Ascending aorta (tissue), 2 donors: ENCODE results near the gene LYPD3. TPM values are rescaled to one million over a fixed set of nuclear protein-coding genes. Genes with fewer than 3 reads are reported as not detected.

Experiments used
- DNase-seq, 2 donors: peaks; one replicate each; pipeline ENCODE4 v3.0.0-alpha.2; 2019; ENCODE audit warnings: low spot score in 2 of 2
- H3K27ac ChIP-seq, 2 donors: fragments of 200-600 bp; sonication (generic); one replicate each; pipeline ENCODE4 v1.5.1; 2016 to 2017; ENCODE audit warnings: mild to moderate bottlenecking in 1 of 2
- H3K27me3 ChIP-seq: fragments of 200-600 bp; sonication (generic); one replicate; pipeline ENCODE4 v1.5.1; 2017
- H3K36me3 ChIP-seq, 2 donors: fragments of 200-600 bp; sonication (generic); one replicate each; pipeline ENCODE4 v1.5.1; 2016
- H3K4me1 ChIP-seq, 2 donors: fragments of 200-600 bp; sonication (generic); one replicate each; pipeline ENCODE4 v1.5.1; 2016 to 2017; ENCODE audit warnings: mild to moderate bottlenecking in 1 of 2
- H3K4me3 ChIP-seq, 2 donors: fragments of 200-600 bp; sonication (generic); one replicate each; pipeline ENCODE4 v1.5.1; 2016 to 2017; ENCODE audit warnings: mild to moderate bottlenecking in 1 of 2
- H3K9me3 ChIP-seq, 2 donors: fragments of 200-600 bp; sonication (generic); one replicate each; pipeline ENCODE4 v1.5.1; 2016
- intact Hi-C: fragments of 100-400 bp; cut with DNase I; formaldehyde crosslinking; loops from one replicate; pipeline ENCODE4 v1.15.1; 2023
- total RNA-seq: library from RNA; depleted of rRNA; stranded (reverse); fragments of >200 nt; gene quantifications from one replicate; pipeline ENCODE4 v1.1.0, GENCODE V29; 2016
- TF ChIP-seq, protein P1 (sequence below), 3 experiments: fragments of 200-600 bp in 2 of 3; fragments of 450-650 bp in 1 of 3; sonication (generic) in 2 of 3; IDR thresholded peaks; one replicate each; pipeline ENCODE4 v1.5.1; 2016 to 2019; ENCODE audit warnings: antibody characterized with exemption in 3 of 3, mild to moderate bottlenecking in 1 of 3, moderate library complexity in 1 of 3

Gene LYPD3
- total RNA-seq, 1 donor from 2014 or later, result not detected

DNA sequence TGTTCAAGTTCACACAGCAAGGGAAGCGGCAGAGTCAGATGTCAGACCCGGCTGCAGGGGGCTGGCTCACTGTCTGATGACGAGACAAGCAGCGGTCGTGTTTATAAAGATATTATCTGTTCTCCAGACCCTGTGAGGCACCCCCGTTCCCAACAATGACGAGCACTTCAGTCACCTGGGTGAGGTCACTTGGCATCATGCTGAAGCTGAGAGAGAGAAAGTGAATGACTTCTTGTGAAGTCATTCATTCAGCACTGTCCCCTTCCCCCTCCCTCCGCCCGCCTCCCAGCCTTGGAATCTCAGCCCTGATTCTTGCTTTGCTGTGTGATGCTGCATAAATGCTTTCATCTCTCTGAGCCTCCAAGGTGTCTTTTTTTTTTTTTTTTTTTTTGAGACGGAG, 4.9 kb upstream of the LYPD3 start:
- no peak for DNase-seq
- no peak overlapping the region for H3K4me3 ChIP-seq
- H3K36me3 ChIP-seq, result no peaks in the 10 kb centered on the region
- H3K27me3 ChIP-seq, result no peaks in the 10 kb centered on the region
- H3K27ac ChIP-seq, result no peak overlapping the region
- H3K9me3 ChIP-seq, result no peaks in the 10 kb centered on the region
- H3K4me1 ChIP-seq, result peaks cover 0 to 4% of the 10 kb centered on the region in 2 donors
- intact Hi-C loops, result no loop called here
- TF ChIP-seq, protein P1, sequence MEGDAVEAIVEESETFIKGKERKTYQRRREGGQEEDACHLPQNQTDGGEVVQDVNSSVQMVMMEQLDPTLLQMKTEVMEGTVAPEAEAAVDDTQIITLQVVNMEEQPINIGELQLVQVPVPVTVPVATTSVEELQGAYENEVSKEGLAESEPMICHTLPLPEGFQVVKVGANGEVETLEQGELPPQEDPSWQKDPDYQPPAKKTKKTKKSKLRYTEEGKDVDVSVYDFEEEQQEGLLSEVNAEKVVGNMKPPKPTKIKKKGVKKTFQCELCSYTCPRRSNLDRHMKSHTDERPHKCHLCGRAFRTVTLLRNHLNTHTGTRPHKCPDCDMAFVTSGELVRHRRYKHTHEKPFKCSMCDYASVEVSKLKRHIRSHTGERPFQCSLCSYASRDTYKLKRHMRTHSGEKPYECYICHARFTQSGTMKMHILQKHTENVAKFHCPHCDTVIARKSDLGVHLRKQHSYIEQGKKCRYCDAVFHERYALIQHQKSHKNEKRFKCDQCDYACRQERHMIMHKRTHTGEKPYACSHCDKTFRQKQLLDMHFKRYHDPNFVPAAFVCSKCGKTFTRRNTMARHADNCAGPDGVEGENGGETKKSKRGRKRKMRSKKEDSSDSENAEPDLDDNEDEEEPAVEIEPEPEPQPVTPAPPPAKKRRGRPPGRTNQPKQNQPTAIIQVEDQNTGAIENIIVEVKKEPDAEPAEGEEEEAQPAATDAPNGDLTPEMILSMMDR (IDR thresholded peaks at IDR 0.05), result no peak

DNA sequence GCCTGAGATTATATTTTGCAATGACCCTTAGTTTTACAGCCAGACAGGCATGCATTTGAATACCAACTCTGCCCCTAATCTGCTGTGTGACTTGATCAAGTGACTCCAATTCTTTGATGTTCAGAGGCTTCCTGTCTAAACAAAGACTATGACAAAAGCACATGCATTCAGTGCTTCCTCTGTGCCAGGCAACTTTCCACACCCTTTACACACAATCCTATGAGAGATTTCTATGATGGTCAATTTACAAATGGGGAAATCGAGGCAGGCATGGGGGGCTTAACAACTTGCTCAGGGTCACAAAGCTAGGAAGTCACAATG, 3.7 kb upstream of the LYPD3 start:
- Histone ChIP-seq H3K27me3 (no peaks in the 10 kb centered on the region), H3K4me3 (no peak overlapping the region), H3K27ac (no peak overlapping the region), H3K9me3 (no peaks in the 10 kb centered on the region), H3K36me3 (no peaks in the 10 kb centered on the region), H3K4me1 (peaks cover 0 to 4% of the 10 kb centered on the region in 2 donors)
- intact Hi-C loops, result no loop called here
- DNase-seq, result no peak
- TF ChIP-seq, protein P1 (IDR thresholded peaks at IDR 0.05), result no peak

DNA sequence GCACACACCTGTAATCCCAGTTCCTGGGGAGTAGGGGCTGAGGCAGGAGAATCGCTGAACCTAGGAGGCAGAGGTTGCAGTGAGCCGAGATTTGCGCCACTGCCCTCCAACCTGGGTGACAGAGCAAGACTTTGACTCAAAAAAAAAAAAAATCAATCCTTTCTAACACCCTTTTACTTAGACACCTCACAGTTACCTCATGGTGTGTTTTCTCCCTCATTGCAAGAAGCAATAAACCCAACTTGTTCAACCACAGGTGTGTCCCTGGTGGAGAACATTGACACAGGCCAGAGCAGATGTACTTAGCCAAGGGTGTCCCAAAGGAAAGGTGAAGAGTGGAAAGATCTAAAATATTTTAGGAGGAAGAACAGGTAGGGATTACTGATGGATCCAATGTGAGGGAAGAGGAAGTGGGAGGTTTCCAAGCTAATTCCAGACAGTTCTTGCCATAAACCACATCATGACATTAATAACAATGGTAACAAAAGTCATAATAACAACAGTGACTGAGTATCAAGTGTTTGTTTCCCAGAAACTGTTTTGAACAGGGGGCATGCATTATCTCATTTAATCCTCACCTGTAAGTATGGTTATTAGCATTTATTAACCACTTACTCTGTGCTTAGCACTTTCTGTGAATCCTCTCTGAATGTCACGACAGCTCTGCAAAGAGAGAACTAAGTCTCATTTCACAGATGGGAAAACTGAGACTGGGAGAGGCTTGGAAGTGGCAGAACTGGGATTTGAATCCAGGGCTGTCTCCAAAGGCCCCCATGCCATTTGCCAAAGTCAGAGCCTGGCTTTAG, 3.1 kb upstream of the LYPD3 start:
- intact Hi-C loops, result no loop called here
- H3K9me3 ChIP-seq, result no peaks in the 10 kb centered on the region
- no peaks in the 10 kb centered on the region for H3K27me3 ChIP-seq
- no peak overlapping the region for H3K27ac ChIP-seq
- no peaks in the 10 kb centered on the region for H3K36me3 ChIP-seq
- DNase-seq, result no peak
- peaks cover 0 to 4% of the 10 kb centered on the region in 2 donors for H3K4me1 ChIP-seq
- TF ChIP-seq, protein P1 (IDR thresholded peaks at IDR 0.05), result no peak
- no peak overlapping the region for H3K4me3 ChIP-seq

DNA sequence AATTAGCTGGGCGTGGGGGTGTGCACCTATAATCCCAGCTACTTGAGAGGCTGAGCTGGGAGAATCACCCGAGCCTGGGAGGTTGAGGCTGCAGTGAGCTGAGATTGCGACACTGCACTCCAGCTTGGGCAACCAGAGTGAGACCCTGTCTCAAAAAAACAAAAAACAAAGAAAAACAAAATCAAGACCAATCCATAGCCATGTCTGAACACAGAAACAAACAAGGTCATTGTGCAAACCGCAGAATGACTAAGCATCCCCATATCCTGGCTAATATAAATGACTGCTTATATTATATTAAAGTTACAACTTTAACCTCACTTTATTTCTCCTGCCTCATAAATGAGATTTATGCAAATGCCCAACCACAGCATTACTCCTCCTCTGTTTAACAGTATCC, 2.3 kb upstream of the LYPD3 start:
- intact Hi-C loops, result no loop called here

DNA sequence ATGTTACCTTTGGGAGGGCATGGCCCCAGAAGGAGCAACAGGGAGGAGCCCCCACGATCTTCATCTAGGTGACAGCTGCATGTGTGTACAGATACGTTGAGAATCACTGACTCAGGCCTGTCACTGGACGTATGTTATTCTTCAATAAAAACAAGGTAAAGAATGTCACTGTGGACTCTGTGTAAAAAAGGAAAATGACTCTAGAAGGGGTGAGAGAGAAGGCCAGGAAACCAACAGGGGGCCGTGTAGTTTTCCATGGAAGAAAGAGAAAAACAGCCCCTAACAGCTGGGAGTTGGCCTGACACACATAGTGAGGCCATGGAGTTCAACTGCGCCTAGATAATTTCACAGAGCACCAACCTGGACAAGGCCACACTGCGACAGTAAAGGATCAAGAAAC, 1.9 kb upstream of the LYPD3 start:
- Histone ChIP-seq H3K9me3 (no peaks in the 10 kb centered on the region), H3K27me3 (no peaks in the 10 kb centered on the region), H3K36me3 (no peaks in the 10 kb centered on the region), H3K4me1 (peaks cover 0 to 8% of the 10 kb centered on the region in 2 donors), H3K27ac (no peak overlapping the region), H3K4me3 (no peak overlapping the region)
- TF ChIP-seq, protein P1 (IDR thresholded peaks at IDR 0.05), result no peak
- no peak for DNase-seq
- intact Hi-C loops, result no loop called here

More for the DNA sequence above, 2.3 kb upstream of the LYPD3 start:
- DNase-seq, result no peak
- H3K4me1 ChIP-seq, result peaks cover 0 to 8% of the 10 kb centered on the region in 2 donors
- no peak overlapping the region for H3K4me3 ChIP-seq
- TF ChIP-seq, protein P1 (IDR thresholded peaks at IDR 0.05), result no peak
- no peaks in the 10 kb centered on the region for H3K9me3 ChIP-seq
- no peaks in the 10 kb centered on the region for H3K36me3 ChIP-seq
- H3K27me3 ChIP-seq, result no peaks in the 10 kb centered on the region
- H3K27ac ChIP-seq, result no peak overlapping the region
